GM12878 (cell line): ENCODE results near the gene TEF.

Source experiments
- CBX5 ChIP-seq: sonication (generic); IDR thresholded peaks from 2 replicates; pipeline ENCODE4 v1.6.1; 2016; ENCODE audit warnings: low read depth, moderate library complexity, mild to moderate bottlenecking, inconsistent platforms
- CTCF ChIP-seq, 3 experiments: IDR thresholded peaks in 2 of 3; conservative IDR thresholded peaks in 1 of 3; 2 replicates each; pipeline ENCODE4 v1.5.1; 2011; ENCODE audit warnings: low read depth in 3 of 3, low read length in 3 of 3, mild to moderate bottlenecking in 3 of 3, control low read depth in 2 of 3, moderate library complexity in 2 of 3, inconsistent platforms in 1 of 3, mixed read lengths in 1 of 3; ENCODE audit not compliant: control insufficient read depth in 2 of 3, insufficient read depth in 1 of 3; ENCODE audit errors: extremely low read depth in 1 of 3
- E2F4 ChIP-seq: IDR thresholded peaks from 2 replicates; pipeline ENCODE4 v1.6.1; 2012; ENCODE audit warnings: low read depth, low read length, improper control_type of control experiment
- EP300 ChIP-seq, 2 experiments: fragments of 150-350 bp in 1 of 2; IDR thresholded peaks; 2 replicates each; pipeline ENCODE4 v1.6.1; 2011 to 2012; ENCODE audit warnings: low read depth in 2 of 2, low read length in 2 of 2, borderline replicate concordance in 1 of 2, improper control_type of control experiment in 1 of 2, inconsistent platforms in 1 of 2; ENCODE audit not compliant: control insufficient read depth in 1 of 2
- EZH2 ChIP-seq: IDR thresholded peaks from 2 replicates; pipeline ENCODE4 v1.6.1; 2012; ENCODE audit warnings: low read depth, mild to moderate bottlenecking, control low read depth, inconsistent platforms, low read length, borderline replicate concordance; ENCODE audit not compliant: control insufficient read depth
- PAX5 ChIP-seq: IDR thresholded peaks from 2 replicates; pipeline ENCODE4 v1.6.1; 2011; ENCODE audit warnings: low read depth, low read length, borderline replicate concordance
- POLR2A ChIP-seq: IDR thresholded peaks from 2 replicates; pipeline ENCODE4 v1.6.1; 2011; ENCODE audit warnings: low read depth, mild to moderate bottlenecking, low read length
- RBBP5 ChIP-seq: fragments of 200-600 bp; sonication (generic); conservative IDR thresholded peaks from 2 replicates; pipeline ENCODE4 v1.6.1; 2016
- SP1 ChIP-seq: IDR thresholded peaks from one replicate; pipeline ENCODE4 v1.6.1; 2011; ENCODE audit warnings: low read depth, low read length
- SREBF1 ChIP-seq: IDR thresholded peaks from 2 replicates; pipeline ENCODE4 v1.6.1; 2012; ENCODE audit warnings: mild to moderate bottlenecking, low read length
- TARDBP ChIP-seq: IDR thresholded peaks from 2 replicates; pipeline ENCODE4 v1.6.1; 2016; ENCODE audit warnings: borderline replicate concordance
- TF ChIP-seq, protein P1 (sequence below): IDR thresholded peaks from 2 replicates; pipeline ENCODE4 v1.6.1; 2012; ENCODE audit warnings: mild to moderate bottlenecking, low read depth, low read length
- TF ChIP-seq, protein P2 (sequence below): IDR thresholded peaks from 2 replicates; pipeline ENCODE4 v1.6.1; 2011; ENCODE audit warnings: mild to moderate bottlenecking, low read depth, low read length, moderate library complexity; ENCODE audit not compliant: insufficient replicate concordance

DNA sequence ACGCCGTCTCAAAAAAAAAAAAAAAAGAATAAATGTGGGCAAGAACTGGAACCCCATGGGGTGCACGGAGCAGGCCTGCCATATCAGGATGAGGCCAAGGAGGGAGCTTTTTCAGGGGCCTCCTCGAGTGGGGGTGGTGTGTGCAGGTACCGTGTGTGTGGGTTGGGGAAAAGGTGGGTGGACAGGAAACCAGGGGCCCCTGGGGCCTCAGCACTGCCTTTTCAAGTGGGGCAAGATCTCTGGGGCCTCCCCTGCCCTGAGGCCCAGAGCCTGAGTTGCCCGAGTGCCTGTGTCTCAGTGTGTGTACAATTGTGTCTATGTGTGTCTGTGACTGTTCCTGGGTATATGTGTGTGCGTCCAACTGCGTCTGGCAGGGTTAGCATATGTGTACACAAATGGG, 23.8 kb downstream of the TEF start:
- no peak for TF ChIP-seq EP300 (IDR thresholded peaks at IDR 0.05; ENCODE audit: borderline replicate concordance in 1 of 2, control insufficient read depth in 1 of 2, low read depth in 2 of 2, low read length in 2 of 2)
- no peak for TF ChIP-seq E2F4
- TF ChIP-seq, protein P1, sequence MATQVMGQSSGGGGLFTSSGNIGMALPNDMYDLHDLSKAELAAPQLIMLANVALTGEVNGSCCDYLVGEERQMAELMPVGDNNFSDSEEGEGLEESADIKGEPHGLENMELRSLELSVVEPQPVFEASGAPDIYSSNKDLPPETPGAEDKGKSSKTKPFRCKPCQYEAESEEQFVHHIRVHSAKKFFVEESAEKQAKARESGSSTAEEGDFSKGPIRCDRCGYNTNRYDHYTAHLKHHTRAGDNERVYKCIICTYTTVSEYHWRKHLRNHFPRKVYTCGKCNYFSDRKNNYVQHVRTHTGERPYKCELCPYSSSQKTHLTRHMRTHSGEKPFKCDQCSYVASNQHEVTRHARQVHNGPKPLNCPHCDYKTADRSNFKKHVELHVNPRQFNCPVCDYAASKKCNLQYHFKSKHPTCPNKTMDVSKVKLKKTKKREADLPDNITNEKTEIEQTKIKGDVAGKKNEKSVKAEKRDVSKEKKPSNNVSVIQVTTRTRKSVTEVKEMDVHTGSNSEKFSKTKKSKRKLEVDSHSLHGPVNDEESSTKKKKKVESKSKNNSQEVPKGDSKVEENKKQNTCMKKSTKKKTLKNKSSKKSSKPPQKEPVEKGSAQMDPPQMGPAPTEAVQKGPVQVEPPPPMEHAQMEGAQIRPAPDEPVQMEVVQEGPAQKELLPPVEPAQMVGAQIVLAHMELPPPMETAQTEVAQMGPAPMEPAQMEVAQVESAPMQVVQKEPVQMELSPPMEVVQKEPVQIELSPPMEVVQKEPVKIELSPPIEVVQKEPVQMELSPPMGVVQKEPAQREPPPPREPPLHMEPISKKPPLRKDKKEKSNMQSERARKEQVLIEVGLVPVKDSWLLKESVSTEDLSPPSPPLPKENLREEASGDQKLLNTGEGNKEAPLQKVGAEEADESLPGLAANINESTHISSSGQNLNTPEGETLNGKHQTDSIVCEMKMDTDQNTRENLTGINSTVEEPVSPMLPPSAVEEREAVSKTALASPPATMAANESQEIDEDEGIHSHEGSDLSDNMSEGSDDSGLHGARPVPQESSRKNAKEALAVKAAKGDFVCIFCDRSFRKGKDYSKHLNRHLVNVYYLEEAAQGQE = no peak
- TF ChIP-seq EZH2 = no peak
- peak; percentile 62; the same call in 1 of the 2 replicates for TF ChIP-seq PAX5
- no peak for TF ChIP-seq RBBP5
- no peak for TF ChIP-seq TARDBP
- TF ChIP-seq CBX5 = no peak
- peak; percentile 91 for TF ChIP-seq SP1
- TF ChIP-seq CTCF (IDR thresholded peaks at IDR 0.05 in 2 of 3, conservative IDR thresholded peaks at IDR 0.05 in 1 of 3; ENCODE audit: control insufficient read depth in 2 of 3, extremely low read depth in 1 of 3, insufficient read depth in 1 of 3, low read depth in 3 of 3, low read length in 3 of 3) = no peak
- TF ChIP-seq POLR2A = peak; percentile 68
- TF ChIP-seq, protein P2, sequence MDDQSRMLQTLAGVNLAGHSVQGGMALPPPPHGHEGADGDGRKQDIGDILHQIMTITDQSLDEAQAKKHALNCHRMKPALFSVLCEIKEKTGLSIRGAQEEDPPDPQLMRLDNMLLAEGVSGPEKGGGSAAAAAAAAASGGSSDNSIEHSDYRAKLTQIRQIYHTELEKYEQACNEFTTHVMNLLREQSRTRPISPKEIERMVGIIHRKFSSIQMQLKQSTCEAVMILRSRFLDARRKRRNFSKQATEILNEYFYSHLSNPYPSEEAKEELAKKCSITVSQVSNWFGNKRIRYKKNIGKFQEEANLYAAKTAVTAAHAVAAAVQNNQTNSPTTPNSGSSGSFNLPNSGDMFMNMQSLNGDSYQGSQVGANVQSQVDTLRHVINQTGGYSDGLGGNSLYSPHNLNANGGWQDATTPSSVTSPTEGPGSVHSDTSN = no peak
- no peak for TF ChIP-seq SREBF1
